GM19468 (cell line): ENCODE data around the gene NPIPB9.

Experiments
- ATAC-seq: cut with Tn5 transposase; IDR thresholded peaks from one replicate; pipeline ENCODE4 v1.9.1; 2021; ENCODE audit warnings: mild to moderate bottlenecking, moderate library complexity, moderate number of reproducible peaks; ENCODE audit not compliant: unreplicated experiment; ENCODE audit errors: extremely low read depth

NPIPB9 gene

GRCh38 chr16:28821874-28822519 is 70.4 kb downstream of the NPIPB9 start:
- ATAC-seq = no peak
